A549 (cell line): Measurements from ENCODE around the gene SLC22A2. TPM values are rescaled to one million over a fixed set of nuclear protein-coding genes. Genes with fewer than 3 reads are reported as not detected.

Experiments
- ATAC-seq, 2 experiments: fragments of 200-7000 bp in 1 of 2; fragments of >200 bp in 1 of 2; cut with Nextera tagmentation in 1 of 2; cut with Tn5 transposase in 1 of 2; 3 replicates each; pipeline versions ENCODE4 v1.8.0 to v1.9.1; 2018 to 2020; ENCODE audit warnings: mild to moderate bottlenecking in 1 of 2, moderate library complexity in 1 of 2
- CTCF ChIA-PET: fragments of 300-600 bp; sonication (Branson Sonifier 250); formaldehyde crosslinking; extraction: SDS; loops from one replicate; lab custom pipeline; 2021; ENCODE audit warnings: antibody characterized with exemption, inconsistent platforms; lab: Yijun Ruan, JAX
- POLR2A ChIA-PET: fragments of 350-600 bp; formaldehyde crosslinking; extraction: SDS; loops from one replicate; lab custom pipeline; 2021; ENCODE audit warnings: antibody characterized with exemption, inconsistent platforms; lab: Yijun Ruan, JAX
- DNase-seq, 2 experiments: peaks; one replicate each; pipeline versions ENCODE4 v3.0.0 to v3.0.0-alpha.2; 2011 to 2016; ENCODE audit warnings: low read depth in 1 of 2, low spot score in 1 of 2
- FAIRE-seq: peaks from 2 replicates; lab custom pipeline; 2011; peaks lifted over from hg19 to GRCh38; lab: Jason Lieb, UNC
- H3K27ac ChIP-seq, 2 experiments: fragments of >200 bp; sonication (Bioruptor Twin); formaldehyde crosslinking; 3 replicates each; pipeline ENCODE4 v1.5.1; 2016 to 2017
- H3K4me1 ChIP-seq: fragments of >200 bp; sonication (Bioruptor Twin); formaldehyde crosslinking; 3 replicates; pipeline ENCODE4 v1.6.1; 2016
- H3K4me2 ChIP-seq: fragments of >200 bp; sonication (Bioruptor Twin); formaldehyde crosslinking; 3 replicates; pipeline ENCODE4 v1.6.1; 2016
- H3K4me3 ChIP-seq: fragments of >200 bp; sonication (Bioruptor Twin); formaldehyde crosslinking; 3 replicates; pipeline ENCODE4 v1.5.1; 2016
- H3K9me3 ChIP-seq: fragments of >200 bp; sonication (Bioruptor Twin); formaldehyde crosslinking; 3 replicates; pipeline ENCODE4 v1.6.1; 2016
- ATOH8 ChIP-seq: fragments of 250-450 bp; sonication (Bioruptor Pico); IDR thresholded peaks from 2 replicates; pipeline ENCODE4 v1.5.0; 2020; ENCODE audit warnings: low read depth, mild to moderate bottlenecking, moderate library complexity
- CBX2 ChIP-seq: fragments of 200-600 bp; sonication (generic); IDR thresholded peaks from 2 replicates; pipeline ENCODE4 v1.6.1; 2016; ENCODE audit warnings: low read depth, mild to moderate bottlenecking, borderline replicate concordance
- CEBPB ChIP-seq, 2 experiments: fragments of >200 bp in 1 of 2; sonication (Bioruptor Twin) in 1 of 2; formaldehyde crosslinking in 1 of 2; IDR thresholded peaks; 2 replicates each; pipeline ENCODE4 v1.6.1; 2012 to 2016
- CHD4 ChIP-seq: fragments of 200-600 bp; sonication (generic); IDR thresholded peaks from 2 replicates; pipeline ENCODE4 v1.6.1; 2016; ENCODE audit warnings: antibody characterized with exemption, mild to moderate bottlenecking, borderline replicate concordance
- CTCF ChIP-seq: fragments of >200 bp; sonication (Bioruptor Twin); formaldehyde crosslinking; IDR thresholded peaks from 3 replicates; pipeline ENCODE4 v1.5.1; 2016
- E2F6 ChIP-seq: IDR thresholded peaks from 2 replicates; pipeline ENCODE4 v1.6.1; 2012; ENCODE audit warnings: low read depth, borderline replicate concordance
- EHMT2 ChIP-seq: fragments of 200-600 bp; sonication (generic); IDR thresholded peaks from 2 replicates; pipeline ENCODE4 v1.6.1; 2016; ENCODE audit warnings: antibody characterized with exemption, low read depth, mild to moderate bottlenecking, moderate library complexity
- EP300 ChIP-seq, 2 experiments: fragments of >200 bp; sonication (Bioruptor Twin); formaldehyde crosslinking; IDR thresholded peaks; 2 replicates in 1 of 2; 3 replicates in 1 of 2; pipeline ENCODE4 v1.6.1; 2016 to 2017
- ESRRA ChIP-seq: fragments of 150-350 bp; IDR thresholded peaks from 2 replicates; pipeline ENCODE4 v1.6.1; 2014; ENCODE audit warnings: mild to moderate bottlenecking, low read length, borderline replicate concordance
- FOSL2 ChIP-seq, 2 experiments: fragments of 450-650 bp in 1 of 2; fragments of >200 bp in 1 of 2; sonication (Bioruptor Twin) in 1 of 2; formaldehyde crosslinking; IDR thresholded peaks; 2 replicates each; pipeline versions ENCODE4 v1.5.0 to v1.6.1; 2016 to 2020; ENCODE audit warnings: mild to moderate bottlenecking in 1 of 2, moderate library complexity in 1 of 2
- FOXS1 ChIP-seq: fragments of 250-450 bp; sonication (Bioruptor Pico); IDR thresholded peaks from 2 replicates; pipeline ENCODE4 v1.5.0; 2020; ENCODE audit warnings: mild to moderate bottlenecking, moderate library complexity
- HDAC2 ChIP-seq: fragments of 200-600 bp; sonication (generic); IDR thresholded peaks from 2 replicates; pipeline ENCODE4 v1.6.1; 2016
- HES2 ChIP-seq: fragments of >200 bp; sonication (Bioruptor Twin); formaldehyde crosslinking; IDR thresholded peaks from 2 replicates; pipeline ENCODE4 v1.6.1; 2016
- HMGXB4 ChIP-seq: fragments of 250-450 bp; sonication (Bioruptor Pico); IDR thresholded peaks from 2 replicates; pipeline ENCODE4 v1.5.0; 2021; ENCODE audit warnings: mild to moderate bottlenecking, moderate library complexity, borderline replicate concordance
- HOXB5 ChIP-seq: fragments of 250-450 bp; sonication (Bioruptor Pico); IDR thresholded peaks from 2 replicates; pipeline ENCODE4 v1.5.0; 2020; ENCODE audit warnings: mild to moderate bottlenecking, moderate library complexity
- KDM1A ChIP-seq: fragments of 200-600 bp; sonication (generic); IDR thresholded peaks from 2 replicates; pipeline ENCODE4 v1.6.1; 2016; ENCODE audit warnings: low read depth, mild to moderate bottlenecking
- MAFK ChIP-seq: fragments of 450-650 bp; IDR thresholded peaks from 2 replicates; pipeline ENCODE4 v1.6.1; 2014; ENCODE audit not compliant: partially characterized antibody
- MAX ChIP-seq: IDR thresholded peaks from 2 replicates; pipeline ENCODE4 v1.6.1; 2012
- MYC ChIP-seq: IDR thresholded peaks from 2 replicates; pipeline ENCODE4 v1.6.1; 2012; ENCODE audit warnings: mild to moderate bottlenecking, inconsistent platforms, low read length, improper control_type of control experiment, borderline replicate concordance
- NFE2L2 ChIP-seq: fragments of 150-350 bp; conservative IDR thresholded peaks from 2 replicates; pipeline ENCODE4 v1.6.1; 2014; ENCODE audit warnings: low read length
- NPAS2 ChIP-seq: fragments of 250-450 bp; sonication (Bioruptor Pico); IDR thresholded peaks from 2 replicates; pipeline ENCODE4 v1.8.0; 2022; ENCODE audit warnings: mild to moderate bottlenecking, moderate library complexity, borderline replicate concordance
- NR3C1 ChIP-seq: fragments of >200 bp; sonication (Bioruptor Twin); formaldehyde crosslinking; IDR thresholded peaks from 3 replicates; pipeline ENCODE4 v1.6.1; 2017
- RARB ChIP-seq: fragments of 250-450 bp; sonication (Bioruptor Pico); IDR thresholded peaks from 2 replicates; pipeline ENCODE4 v1.8.0; 2021; ENCODE audit warnings: mild to moderate bottlenecking, moderate library complexity
- RCOR1 ChIP-seq: fragments of 150-350 bp; IDR thresholded peaks from 2 replicates; pipeline ENCODE4 v1.6.1; 2014; ENCODE audit warnings: antibody characterized with exemption, low read length, low read depth
- RFX5 ChIP-seq: fragments of 450-650 bp; IDR thresholded peaks from 2 replicates; pipeline ENCODE4 v1.7.1; 2014; ENCODE audit warnings: antibody characterized with exemption, mild to moderate bottlenecking, moderate library complexity
- SREBF2 ChIP-seq: fragments of 450-650 bp; IDR thresholded peaks from 2 replicates; pipeline ENCODE4 v1.6.1; 2014; ENCODE audit warnings: mild to moderate bottlenecking, moderate library complexity
- ZFP36 ChIP-seq: fragments of 450-650 bp; IDR thresholded peaks from 2 replicates; pipeline ENCODE4 v1.6.1; 2014; ENCODE audit warnings: borderline replicate concordance; ENCODE audit not compliant: partially characterized antibody
- WGBS: methylation state at CpG from one replicate; pipeline ENCODE4 v1.1.6; 2017; ENCODE audit errors: missing lambda C conversion rate; 5-methylcytosine and 5-hydroxymethylcytosine counted together
- polyA plus RNA-seq, 4 experiments: library from polyadenylated mRNA; depleted of rRNA in 3 of 4; stranded (reverse); fragments of >200 nt; fragmentation: RNase III in 1 of 4; extraction: RNeasy Plus Mini Kit Qiagen cat#74134 plus additional on column Dnase treatment in 1 of 4; gene quantifications; 2 replicates in 3 of 4; 3 replicates in 1 of 4; pipeline ENCODE4 v1.2.3, GENCODE V29; 2011 to 2017

SLC22A2 gene
- polyA plus RNA-seq, 2 of the 4 experiments (the other 2 are of a cell fraction): 0.04 TPM; not detected in 1

- ATAC-seq (no peak), FAIRE-seq (no peak), DNase-seq (no peak)
- no peak for TF ChIP-seq HMGXB4 (CRISPR knock-in tag)
- no peak for TF ChIP-seq CEBPB (IDR thresholded peaks at IDR 0.05)
- no peak for TF ChIP-seq CHD4
- no peak for TF ChIP-seq ESRRA
- TF ChIP-seq E2F6: no peak
- TF ChIP-seq MAFK: no peak
- no peak for TF ChIP-seq ATOH8 (CRISPR knock-in tag)
- TF ChIP-seq EP300 (IDR thresholded peaks at IDR 0.05): no peak
- no peak for TF ChIP-seq MYC
- TF ChIP-seq KDM1A: no peak
- no peak overlapping the region for H3K4me2 ChIP-seq
- H3K27ac ChIP-seq: no peak overlapping the region
- H3K9me3 ChIP-seq: no peaks in the 10 kb centered on the region
- ChIA-PET POLR2A (no interaction called here), CTCF (interaction anchor here (0.7 kb wide), 1 partner anchor 16 kb away, joined by 3 read pairs; no protein-coding TSS in a partner anchor)
- peaks cover 7% of the 10 kb centered on the region; the same call in 2 of the 3 replicates for H3K4me1 ChIP-seq
- WGBS: 85% methylated on average over 10 of the region's 12 CpGs
- H3K4me3 ChIP-seq: no peak overlapping the region
Measured at GRCh38 chr6:160278786-160279310, 20.2 kb upstream of the SLC22A2 start.

- ATAC-seq: no peak
- CTCF ChIA-PET: interaction anchor here (0.7 kb wide), 1 partner anchor 17 kb away, joined by 3 read pairs; no protein-coding TSS in a partner anchor
- no peak for DNase-seq
- POLR2A ChIA-PET: no interaction called here
- WGBS: 96% methylated on average over 5 of the region's 5 CpGs
- Histone ChIP-seq H3K27ac (no peak overlapping the region), H3K9me3 (no peaks in the 10 kb centered on the region), H3K4me1 (peaks cover 13% of the 10 kb centered on the region; the same call in 2 of the 3 replicates), H3K4me3 (no peak overlapping the region), H3K4me2 (no peak overlapping the region)
- FAIRE-seq: no peak
- no peak for TF ChIP-seq RARB
- no peak for TF ChIP-seq HDAC2
- TF ChIP-seq FOSL2 (IDR thresholded peaks at IDR 0.05): no peak
- TF ChIP-seq FOSL2 (CRISPR knock-in tag; IDR thresholded peaks at IDR 0.05): no peak
- no peak for TF ChIP-seq HOXB5 (CRISPR knock-in tag)
- TF ChIP-seq MAX: no peak
- TF ChIP-seq E2F6: no peak
- no peak for TF ChIP-seq CTCF
- TF ChIP-seq SREBF2: no peak
- TF ChIP-seq EHMT2: no peak
- TF ChIP-seq KDM1A: no peak
- no peak for TF ChIP-seq ZFP36
- TF ChIP-seq NPAS2 (CRISPR knock-in tag): no peak
- TF ChIP-seq HES2: no peak
- TF ChIP-seq FOXS1 (CRISPR knock-in tag): no peak
- TF ChIP-seq MYC: no peak
- TF ChIP-seq NFE2L2: no peak
- TF ChIP-seq RFX5: no peak
- no peak for TF ChIP-seq CBX2
- TF ChIP-seq NR3C1: no peak
- no peak for TF ChIP-seq RCOR1
Measured at GRCh38 chr6:160278311-160278710, 19.7 kb upstream of the SLC22A2 start.
